ENCODE results near the gene HEATR1.
"Not testable (repeated sequence)": the region's sequence is repeated elsewhere in the genome, so short reads cannot be mapped to it uniquely, and the experiment has no call there.

Gene HEATR1

DNA sequence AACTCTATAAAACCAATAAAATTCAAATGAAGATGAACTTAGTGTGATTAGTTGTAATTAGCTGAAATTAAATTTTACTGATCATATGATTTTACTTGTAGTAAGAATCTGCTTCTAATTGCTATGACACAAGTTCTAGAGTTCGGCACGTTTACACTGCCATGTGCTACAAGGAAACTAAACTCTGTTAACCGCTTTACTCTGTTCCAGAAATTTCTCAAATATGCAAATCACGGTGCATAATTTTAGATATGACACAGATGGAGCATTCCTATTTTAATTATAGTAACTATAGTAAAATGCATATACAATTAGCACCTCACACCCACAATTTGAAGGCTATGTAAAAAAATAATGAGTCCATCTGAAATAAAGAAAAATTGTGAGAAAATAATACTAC lies 14.8 kb downstream of the HEATR1 start:
- FAIRE-seq (no peak), DNase-seq (ENCODE audit: low spot score) (no peak)

DNA sequence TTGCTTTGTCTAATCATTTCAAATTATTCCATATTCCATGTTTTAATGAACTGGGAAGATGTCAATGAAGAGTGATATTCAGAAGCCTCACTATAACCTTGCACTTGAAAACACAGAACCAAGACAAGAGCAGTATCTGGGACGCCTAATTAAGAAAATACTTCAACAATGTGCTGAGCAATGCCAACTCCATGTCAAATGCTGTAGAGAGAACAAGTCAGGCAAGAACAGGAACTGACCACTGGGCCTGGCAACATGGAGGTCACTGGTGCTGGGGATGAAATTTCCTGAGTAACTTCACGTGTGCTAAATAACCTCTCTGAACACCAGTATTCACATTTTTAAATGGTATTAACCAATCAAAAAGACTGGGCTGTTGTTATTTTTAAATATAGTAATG lies 22.8 kb downstream of the HEATR1 start:
- DNase-seq (ENCODE audit: low spot score) (no peak), FAIRE-seq (no peak)

DNA sequence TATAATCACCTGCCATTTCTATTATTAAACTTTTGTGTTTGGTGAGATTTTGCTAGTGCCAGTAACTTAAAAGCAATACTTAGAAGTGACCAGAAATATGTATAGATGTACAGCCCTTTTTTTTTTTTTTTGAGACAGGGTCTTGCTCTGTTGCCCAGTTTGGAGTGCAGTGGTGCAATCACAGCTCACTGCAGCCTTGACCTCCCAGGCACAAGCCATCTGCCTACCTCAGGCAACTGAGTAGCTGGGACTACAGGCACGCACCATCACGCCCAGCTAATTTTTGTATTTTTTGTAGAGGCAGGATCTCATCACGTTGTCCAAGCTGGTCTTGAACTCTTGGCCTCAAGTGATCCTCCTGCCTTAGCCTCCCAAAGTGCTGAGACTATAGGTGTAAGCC lies 23.9 kb downstream of the HEATR1 start:
- DNase-seq (ENCODE audit: low spot score); FAIRE-seq: not testable (repeated sequence)

DNA sequence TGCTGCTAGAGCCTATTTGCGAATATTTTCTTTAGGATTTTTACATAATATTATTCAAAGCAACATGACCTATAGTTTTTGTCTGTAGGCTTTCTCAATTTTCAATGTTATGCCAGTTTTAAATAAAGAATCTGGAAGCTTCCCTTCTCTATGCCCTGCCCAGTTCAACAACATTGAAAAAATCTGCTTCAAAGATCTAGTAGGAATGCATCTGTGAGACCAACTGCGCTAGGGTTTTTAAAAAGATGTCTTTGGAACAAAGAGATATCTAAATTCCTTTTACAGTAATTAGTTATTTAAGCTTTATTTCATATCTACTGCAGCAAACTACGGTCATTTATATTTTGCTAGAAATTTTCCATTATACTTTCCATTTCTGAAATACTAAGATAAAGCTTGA lies 25.7 kb downstream of the HEATR1 start:
- FAIRE-seq = no peak

DNA sequence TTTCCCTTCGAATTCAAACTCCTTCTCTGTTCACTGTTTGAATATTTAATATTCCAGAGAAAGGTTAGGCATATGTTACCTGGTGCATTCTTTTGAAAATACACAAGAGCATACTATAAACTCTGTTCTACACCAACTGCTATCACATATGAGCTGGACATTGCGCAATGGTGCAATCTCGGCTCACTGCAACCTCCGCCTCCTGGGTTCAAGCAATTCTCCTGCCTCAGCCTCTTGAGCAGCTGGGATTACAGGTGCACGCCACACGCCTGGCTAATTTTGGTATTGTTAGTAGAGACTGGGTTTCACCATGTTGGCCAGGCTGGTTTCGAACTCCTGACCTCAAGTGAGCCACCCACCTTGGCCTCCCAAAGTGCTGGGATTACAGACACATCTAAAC lies 27.3 kb downstream of the HEATR1 start:
- not testable (repeated sequence) for DNase-seq (ENCODE audit: low spot score); FAIRE-seq

More for the DNA sequence above, 25.7 kb downstream of the HEATR1 start:
- no peak for DNase-seq (ENCODE audit: low spot score)

DNA sequence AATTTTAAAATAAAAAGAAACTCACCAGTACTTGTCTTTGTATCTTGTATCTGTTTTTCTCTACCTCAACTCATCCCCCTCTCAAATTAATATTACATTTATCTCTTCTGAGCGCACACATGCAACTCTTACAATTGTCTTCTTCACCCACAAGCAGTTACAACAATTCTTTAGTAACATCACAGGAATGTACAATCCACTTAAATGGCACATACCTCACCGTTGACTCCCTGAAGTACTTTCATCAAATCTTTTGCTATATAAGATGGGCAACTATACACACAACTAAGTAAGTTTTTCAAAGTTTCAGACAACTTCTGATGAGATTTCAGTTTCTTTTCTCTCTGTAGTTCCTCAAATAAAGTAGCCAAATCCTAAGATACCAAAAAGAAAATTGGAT lies 28.3 kb downstream of the HEATR1 start:
- DNase-seq (ENCODE audit: low spot score) (no peak), FAIRE-seq (no peak)

DNA sequence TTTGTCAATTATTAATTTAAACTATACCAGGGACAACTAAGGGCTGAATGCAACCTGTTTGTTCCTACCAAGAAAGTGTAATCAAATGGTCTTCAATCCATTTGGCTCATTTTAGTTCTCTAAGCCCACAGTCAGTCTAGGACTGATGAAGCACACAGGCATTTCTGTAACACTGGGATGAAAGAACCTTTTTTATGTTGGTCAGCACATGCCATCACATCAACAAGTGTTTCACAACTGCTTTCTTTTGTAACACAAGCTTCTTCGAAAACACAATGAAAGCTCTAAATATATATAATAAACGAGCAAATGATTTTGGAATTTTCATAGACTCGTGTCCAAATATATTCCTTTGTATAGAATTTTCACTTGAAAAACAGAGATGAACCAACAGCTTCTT lies 28.8 kb downstream of the HEATR1 start:
- FAIRE-seq = no peak

DNA sequence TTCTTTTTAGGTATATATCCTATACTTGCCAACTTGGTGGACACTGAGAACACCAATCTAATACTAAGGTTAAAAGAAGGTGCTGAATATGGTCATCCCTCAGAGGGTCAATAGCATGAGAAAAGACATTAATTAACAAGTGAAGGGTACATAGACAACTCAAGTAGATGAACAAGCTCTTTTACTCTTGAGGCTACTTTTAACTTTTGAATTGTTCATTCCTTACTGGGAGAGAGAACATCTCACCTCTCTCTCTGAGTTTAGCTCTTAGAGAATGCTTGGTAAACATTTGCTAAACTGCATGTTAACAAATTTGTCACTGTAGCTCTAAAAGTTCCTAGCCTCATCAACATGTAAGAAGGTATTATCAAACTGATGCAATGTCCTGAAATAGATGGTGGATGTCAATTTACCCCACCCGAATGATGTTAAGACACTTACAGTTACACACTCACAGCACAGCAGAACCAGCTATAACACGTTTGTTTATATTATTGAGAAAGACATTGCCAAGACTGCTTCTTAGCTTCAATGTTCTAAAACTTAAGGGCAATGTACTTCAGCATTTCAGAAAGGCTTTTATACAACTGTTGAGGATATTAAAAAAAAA lies 35.9 kb downstream of the HEATR1 start:
- no peak for FAIRE-seq
- DNase-seq (ENCODE audit: low spot score) = no peak

More for the DNA sequence above, 28.8 kb downstream of the HEATR1 start:
- no peak for DNase-seq (ENCODE audit: low spot score)

DNA sequence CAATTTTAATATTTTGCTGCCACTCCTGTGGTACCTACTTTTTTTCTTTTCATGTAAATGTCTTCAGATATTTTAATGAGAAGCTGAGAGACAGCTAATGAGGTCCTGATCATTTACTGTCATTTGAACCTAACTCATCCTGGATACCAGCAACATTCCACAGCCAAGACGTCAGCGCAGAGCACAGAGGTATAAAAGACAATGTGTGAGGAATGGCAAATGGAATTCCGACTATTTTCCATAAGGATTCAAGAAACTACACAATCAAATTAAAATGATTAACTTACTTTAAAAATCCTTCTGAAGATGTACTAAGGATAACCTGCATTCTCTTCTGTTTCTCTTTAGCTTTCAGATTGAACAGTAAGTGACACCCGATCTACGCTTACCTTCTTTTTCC lies 38.8 kb downstream of the HEATR1 start:
- no peak for FAIRE-seq
- no peak for DNase-seq (ENCODE audit: low spot score)

DNA sequence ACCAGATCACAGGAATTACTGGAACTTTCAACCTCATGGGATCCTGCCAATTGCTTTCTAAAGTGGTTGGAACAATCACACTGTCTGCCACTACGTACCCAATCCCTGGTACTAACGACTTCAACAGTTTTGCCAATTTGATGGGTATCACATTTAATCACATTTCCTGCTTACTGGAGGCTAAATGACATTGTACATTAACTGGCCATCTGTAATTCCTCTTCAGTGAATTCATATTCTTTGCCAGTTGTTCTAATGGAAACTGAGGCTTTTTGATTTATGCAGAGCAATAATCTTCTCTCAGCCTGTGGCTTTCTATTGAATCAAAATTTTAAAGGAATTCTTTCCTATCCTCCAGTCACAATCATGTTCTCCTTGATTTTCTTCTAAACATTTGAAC lies 42.3 kb downstream of the HEATR1 start:
- FAIRE-seq = no peak
- no peak for DNase-seq (ENCODE audit: low spot score)

DNA sequence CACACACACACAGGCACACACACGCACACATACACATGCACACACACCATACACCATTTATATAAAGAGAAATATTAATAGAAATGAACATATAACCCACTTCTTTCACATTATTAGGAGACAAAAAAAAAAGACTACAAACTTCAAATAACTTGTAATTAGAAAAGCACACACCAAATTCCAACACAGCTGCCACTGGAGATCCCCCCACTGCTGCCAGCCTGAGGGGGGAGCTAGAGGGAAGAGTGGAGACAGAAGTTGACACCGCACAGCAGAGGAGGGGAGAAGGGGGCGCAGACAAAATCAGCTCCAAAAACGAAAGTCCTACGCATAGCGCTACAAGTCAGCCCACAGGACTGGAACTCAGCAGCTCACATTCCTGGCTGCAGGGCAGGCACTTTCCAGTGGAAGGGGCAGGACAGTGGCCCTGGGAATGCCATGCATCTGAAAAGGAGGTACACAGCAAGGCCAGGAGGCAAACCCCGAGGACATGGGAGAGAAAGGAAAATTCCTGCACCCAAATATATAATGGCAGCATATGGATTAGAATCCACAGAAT lies 44.0 kb downstream of the HEATR1 start:
- FAIRE-seq = no peak
- DNase-seq (ENCODE audit: low spot score) = no peak

DNA sequence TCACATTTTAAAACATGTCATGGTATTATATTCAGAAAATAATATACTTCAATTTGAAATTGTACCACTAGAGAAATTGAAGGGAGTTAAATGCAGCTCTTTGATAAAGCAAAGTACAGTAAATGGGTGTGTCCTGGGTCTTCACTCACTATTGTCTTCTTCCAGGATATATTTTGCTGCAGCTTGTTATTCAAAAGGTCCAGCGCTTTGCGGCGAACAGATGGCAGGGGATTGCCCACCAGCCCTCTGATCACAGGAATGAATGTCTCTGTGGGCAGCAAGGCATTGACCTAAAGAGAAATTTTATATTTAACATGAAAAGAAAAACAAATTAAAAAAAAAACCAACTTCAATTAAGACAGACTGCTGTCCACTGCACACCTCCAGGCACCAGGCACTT lies 45.5 kb downstream of the HEATR1 start:
- FAIRE-seq (no peak), DNase-seq (ENCODE audit: low spot score) (no peak)

DNA sequence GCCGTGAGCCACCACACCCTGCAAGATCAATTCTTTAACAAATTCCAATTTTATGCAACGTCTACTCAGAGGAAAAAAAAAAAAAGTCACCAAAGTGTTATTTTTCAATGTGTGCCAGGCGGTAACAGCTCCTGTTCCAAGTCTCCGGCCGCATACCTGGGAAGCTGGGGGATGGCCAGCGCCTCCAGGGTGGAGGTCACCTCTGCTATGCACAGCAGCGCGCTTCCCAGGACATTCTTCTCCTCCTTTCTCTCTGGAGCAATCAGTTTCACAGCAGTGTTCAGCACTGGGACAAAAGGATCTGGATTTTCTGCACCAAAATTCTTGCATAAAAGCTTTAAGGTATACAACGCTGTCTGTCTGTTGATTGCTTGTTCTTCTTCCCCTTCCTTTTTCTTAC lies 46.2 kb downstream of the HEATR1 start:
- no peak for DNase-seq (ENCODE audit: low spot score)
- no peak for FAIRE-seq

DNA sequence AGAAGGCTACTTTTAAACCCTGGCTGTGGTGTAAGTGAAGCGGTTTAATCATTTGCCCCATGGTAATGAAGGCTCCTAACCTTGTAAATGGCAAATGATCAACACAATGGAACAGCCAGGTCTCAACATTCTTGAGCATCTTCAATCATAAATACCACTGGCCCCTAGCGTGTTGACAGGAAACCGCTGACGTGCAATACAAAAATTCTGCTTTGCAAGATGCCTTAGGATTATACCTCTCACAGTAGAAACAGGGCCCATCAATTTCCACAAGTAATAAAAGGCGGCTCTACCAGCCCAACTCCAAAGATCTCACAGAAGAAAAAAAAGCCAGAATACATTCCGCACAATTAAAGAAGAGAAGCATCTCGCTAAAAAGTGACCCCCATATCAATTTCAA lies 47.7 kb downstream of the HEATR1 start:
- FAIRE-seq (no peak), DNase-seq (ENCODE audit: low spot score) (no peak)

DNA sequence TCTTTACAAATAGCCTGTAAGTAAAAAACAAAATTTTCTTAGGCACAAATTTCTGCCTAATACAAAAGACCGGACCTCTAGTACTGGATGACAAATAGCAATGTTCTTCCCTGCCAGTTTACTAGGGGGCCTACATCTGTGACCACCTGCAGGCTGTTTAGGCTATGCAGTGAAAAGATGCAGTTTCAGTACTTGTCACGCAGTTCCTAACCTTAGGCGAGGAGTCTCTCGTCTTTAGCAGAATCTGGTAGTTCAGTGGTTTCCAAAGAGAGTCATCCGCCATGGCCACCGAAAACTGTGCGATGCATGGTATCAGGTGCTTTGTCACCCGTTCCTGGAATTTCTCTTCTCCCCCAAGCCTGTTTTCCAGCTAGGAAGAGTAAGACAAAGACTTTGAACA lies 50.9 kb downstream of the HEATR1 start:
- no peak for FAIRE-seq

DNA sequence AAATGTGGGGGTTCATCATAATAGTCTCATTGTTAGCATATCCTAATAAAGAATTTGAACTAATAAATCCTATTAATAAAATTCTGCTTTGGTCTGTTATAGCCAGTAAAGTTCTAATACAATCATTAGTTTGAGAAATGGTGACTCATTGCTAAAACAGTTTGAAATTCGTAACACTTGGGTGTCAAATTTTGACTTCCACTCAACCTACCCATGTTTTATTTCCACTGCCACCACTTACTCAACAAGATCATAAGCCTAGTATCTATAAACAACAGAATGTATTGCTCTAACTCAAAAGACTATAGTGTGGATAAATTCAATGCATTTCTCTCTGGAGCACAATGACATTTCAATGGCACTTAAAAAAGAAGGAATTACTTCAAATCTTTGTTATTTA lies 51.4 kb downstream of the HEATR1 start:
- DNase-seq (ENCODE audit: low spot score) (no peak), FAIRE-seq (no peak)

More for the DNA sequence above, 50.9 kb downstream of the HEATR1 start:
- no peak for DNase-seq (ENCODE audit: low spot score)

DNA sequence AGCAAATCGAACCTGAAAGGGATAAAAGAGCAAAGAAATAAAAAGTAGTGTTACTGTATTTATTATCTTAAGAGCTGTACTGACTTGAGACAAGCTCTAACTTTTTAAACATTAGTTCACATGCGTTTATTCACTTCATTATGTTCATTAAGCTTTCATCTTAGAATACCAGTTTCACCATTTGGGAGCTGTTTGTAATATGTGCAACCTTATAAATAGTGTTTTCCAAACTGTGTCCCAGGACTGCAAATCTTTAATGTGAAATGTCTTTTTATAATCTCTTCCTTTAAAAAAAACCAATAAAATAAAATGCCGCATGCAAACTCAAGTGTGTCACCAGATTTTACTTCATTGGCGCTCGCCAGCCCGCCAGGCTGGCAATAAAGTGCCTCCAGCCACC lies 52.2 kb downstream of the HEATR1 start:
- FAIRE-seq = no peak

DNA sequence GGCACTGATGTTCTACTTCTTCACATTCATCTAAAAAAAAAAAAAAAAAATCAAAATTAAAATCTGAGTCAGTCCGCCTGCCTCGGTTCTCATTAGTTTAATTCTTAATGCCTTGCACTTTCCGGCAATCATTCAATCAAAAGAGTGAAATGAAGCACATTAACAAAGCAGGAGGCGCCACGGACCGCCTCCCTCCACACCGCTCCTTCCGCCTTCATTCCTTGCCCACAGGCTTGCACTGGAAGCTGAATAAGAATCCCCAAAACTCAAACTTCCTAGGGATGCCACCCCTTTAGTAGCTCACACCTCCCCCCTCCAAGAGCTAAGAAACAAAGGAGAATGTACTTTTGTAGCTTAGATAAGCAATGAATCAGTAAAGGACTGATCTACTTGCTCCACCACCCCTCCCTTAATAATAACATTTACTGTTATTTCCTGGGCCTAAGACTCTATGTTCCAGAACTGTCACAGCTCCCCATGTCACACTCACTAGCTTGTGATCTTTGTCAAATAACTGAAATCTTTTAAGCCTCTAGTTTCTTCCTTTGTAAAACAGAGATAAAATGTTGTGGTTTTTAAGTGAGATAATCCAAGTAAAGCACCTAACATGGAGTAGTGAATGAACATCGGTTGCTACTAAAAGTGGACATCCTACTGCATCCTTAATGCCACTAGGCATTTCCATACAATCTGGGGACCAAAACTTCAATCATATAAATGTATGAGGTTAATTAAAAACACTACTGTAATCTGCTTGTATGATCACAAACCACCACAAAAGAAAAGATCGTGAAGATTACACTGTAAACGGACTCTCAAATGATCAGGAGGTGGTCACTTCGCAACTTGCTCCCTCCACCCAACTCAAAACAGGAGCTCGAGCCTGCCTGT lies 53.1 kb downstream of the HEATR1 start:
- DNase-seq (ENCODE audit: low spot score) = no peak
- FAIRE-seq = no peak

More for the DNA sequence above, 52.2 kb downstream of the HEATR1 start:
- no peak for DNase-seq (ENCODE audit: low spot score)

DNA sequence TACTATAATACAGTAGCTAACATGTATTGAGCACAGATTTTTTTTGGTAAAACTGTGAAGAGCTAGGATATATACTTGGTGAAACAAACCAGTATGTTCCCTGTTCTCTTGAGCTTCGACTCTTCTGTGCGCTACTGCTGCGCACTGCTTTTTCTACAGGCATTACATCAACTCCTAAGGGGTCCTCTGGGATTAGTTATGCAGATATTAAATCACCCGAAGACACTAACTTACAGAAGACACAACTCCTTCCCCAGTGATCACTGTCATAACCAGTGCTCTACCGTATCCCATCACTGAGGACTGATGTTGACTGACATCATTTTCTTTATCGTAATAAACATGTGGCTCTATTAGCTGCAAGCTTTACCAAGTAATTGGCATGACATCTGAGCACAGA lies 55.9 kb downstream of the HEATR1 start:
- no peak for DNase-seq (ENCODE audit: low spot score)
- no peak for FAIRE-seq

DNA sequence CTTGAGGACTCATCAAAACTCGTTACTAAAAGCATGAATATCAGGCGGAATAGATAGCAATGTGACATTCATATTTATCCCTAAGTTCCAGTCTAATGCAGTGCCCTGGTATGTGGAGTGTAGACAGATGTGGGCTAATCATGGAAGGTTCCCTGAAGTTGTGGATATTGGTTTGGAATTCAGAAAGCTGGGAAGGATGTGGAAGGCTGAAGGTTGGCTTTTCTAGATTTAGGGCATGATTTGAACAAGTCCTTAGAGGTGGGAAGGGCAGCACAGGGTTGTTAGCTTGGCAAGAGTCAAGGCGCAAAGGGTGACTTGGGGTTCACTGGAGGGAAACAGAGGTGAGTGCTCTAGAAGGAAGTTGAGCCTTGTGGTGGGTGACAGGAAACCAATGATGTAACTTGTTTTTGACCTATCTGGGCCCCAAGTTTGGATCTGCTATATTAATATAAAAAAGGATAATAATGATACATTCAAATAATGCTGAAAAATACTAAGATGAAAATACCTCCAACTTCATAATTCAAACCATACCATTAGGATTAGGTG lies 58.6 kb downstream of the HEATR1 start:
- FAIRE-seq = no peak

DNA sequence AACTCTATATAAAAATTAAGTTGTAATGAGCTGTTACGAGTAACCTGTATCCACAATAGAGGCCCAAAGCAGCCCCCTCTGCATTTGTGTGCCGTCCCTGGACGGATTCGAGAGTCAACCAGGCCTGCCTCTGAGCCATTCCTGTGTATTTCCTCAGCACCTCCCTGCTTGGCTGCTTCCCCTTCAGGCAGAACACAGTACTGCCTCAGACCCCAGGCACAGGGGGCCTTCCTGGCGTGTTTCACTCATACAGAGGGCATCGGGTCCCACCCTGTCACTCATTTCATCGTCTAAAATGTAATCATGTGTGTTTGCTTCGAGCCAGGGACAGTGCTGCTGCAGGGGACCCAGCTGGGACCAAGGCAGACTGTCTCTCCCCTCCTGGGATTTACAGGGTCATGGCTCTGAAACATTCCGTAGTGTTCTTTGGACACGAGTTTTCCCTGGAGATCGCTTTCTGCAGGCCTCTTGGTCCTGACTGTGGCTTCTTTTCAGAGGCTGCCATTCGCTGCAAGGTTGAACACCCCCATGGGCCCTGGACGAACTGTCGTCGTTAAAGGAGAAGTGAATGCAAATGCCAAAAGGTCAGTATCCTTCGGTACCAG lies 61.1 kb downstream of the HEATR1 start:
- FAIRE-seq (no peak), DNase-seq (ENCODE audit: low spot score) (no peak)

More for the DNA sequence above, 58.6 kb downstream of the HEATR1 start:
- DNase-seq (ENCODE audit: low spot score) = no peak

DNA sequence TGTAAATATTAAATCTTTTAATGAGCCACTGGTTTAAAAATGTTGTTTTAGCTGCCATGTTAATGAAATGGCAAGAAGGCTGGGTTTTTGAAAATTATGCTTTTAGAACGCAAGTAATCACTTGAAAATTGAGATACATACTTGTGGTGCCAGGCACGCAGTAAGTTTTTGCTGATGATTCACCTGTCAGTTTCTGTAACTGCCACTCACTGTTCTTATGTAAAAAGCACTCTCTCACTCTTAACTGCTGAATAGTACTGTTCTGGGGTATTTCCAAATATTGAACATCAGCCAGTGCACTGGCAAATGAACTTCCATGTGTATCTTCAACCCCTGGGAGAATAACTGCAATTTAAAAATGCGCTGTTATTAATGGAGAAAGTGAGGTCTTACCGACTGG lies 62.6 kb downstream of the HEATR1 start:
- FAIRE-seq = no peak
- DNase-seq (ENCODE audit: low spot score) = no peak
